ENCODE data around the gene KRAS.

DNA sequence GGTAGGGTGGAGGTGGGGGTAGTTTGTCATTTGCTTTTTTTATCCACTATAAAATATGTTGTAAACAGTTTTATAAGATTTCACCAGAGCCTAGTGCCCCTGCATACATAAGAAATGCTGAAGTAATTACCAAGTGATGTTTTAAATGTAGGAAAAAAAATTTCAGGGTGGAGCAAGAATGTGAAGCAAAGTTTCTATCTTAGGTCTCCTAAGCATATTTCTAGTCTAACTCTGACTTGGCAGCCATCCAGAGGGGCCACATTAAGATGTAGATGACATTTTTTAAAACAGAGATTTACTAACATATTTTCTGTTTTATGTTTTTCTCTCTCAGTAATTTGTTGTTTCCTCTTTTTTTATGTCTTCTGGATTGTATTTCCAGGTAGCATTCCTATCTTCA lies 15.8 kb upstream of the KRAS start:
- TF ChIP-seq TAF1 (IDR thresholded peaks at IDR 0.05; ENCODE audit: borderline replicate concordance, insufficient read depth, low read length) (no peak), POLR2AphosphoS5 (IDR thresholded peaks at IDR 0.05; ENCODE audit: low read depth, low read length) (no peak)

Measured in PFSK-1 (cell line).